H1 (cell line): Measurements from ENCODE around the gene BCAS4. TPM values are rescaled to one million over a fixed set of nuclear protein-coding genes. Genes with fewer than 3 reads are reported as not detected.

Source experiments
- CTCF ChIA-PET: fragments of 300-600 bp; sonication (Branson Sonifier 250); formaldehyde crosslinking; loops from one replicate; lab custom pipeline; 2021; ENCODE audit not compliant: partially characterized antibody; lab: Charles Lee
- POLR2A ChIA-PET: fragments of 300-600 bp; sonication (Branson Sonifier 250); formaldehyde crosslinking; loops from one replicate; lab custom pipeline; 2021; ENCODE audit warnings: inconsistent platforms; ENCODE audit not compliant: partially characterized antibody; lab: Charles Lee
- DNase-seq, 2 experiments: peaks; one replicate each; pipeline versions ENCODE4 v3.0.0 to v3.0.0-alpha.2; 2010 to 2022; ENCODE audit warnings: low spot score in 2 of 2, low read depth in 1 of 2, mixed read lengths in 1 of 2
- FAIRE-seq: peaks from 2 replicates; lab custom pipeline; 2011; peaks lifted over from hg19 to GRCh38; lab: Jason Lieb, UNC
- H2AFZ ChIP-seq: 2 replicates; pipeline ENCODE4 v1.8.1; 2012; ENCODE audit warnings: low read length, inconsistent platforms
- H2AK5ac ChIP-seq: 2 replicates; pipeline ENCODE4 v1.6.1; 2013; ENCODE audit warnings: low read depth, low read length
- H2BK120ac ChIP-seq: replicated peaks from 2 replicates; pipeline ENCODE3; 2013; ENCODE audit warnings: low read depth, low read length, inconsistent platforms
- H2BK12ac ChIP-seq: 2 replicates; pipeline ENCODE4 v1.6.1; 2013; ENCODE audit warnings: low read depth, low read length
- H2BK15ac ChIP-seq: 2 replicates; pipeline ENCODE4 v1.6.1; 2013; ENCODE audit warnings: low read length
- H2BK20ac ChIP-seq: 2 replicates; pipeline ENCODE4 v1.6.1; 2013; ENCODE audit warnings: low read length
- H2BK5ac ChIP-seq: 2 replicates; pipeline ENCODE4 v1.6.1; 2013; ENCODE audit warnings: low read depth, low read length
- H3K14ac ChIP-seq: 2 replicates; pipeline ENCODE4 v1.6.1; 2013; ENCODE audit warnings: inconsistent platforms; ENCODE audit not compliant: insufficient read length
- H3K18ac ChIP-seq: 2 replicates; pipeline ENCODE4 v1.6.1; 2013; ENCODE audit warnings: low read length; ENCODE audit errors: extremely low read depth
- H3K23ac ChIP-seq: 2 replicates; pipeline ENCODE4 v1.6.1; 2013; ENCODE audit warnings: inconsistent platforms; ENCODE audit not compliant: insufficient read length
- H3K23me2 ChIP-seq: 2 replicates; pipeline ENCODE4 v1.6.1; 2013; ENCODE audit warnings: low read depth, low read length
- H3K27ac ChIP-seq: 2 replicates; pipeline ENCODE4 v1.6.1; 2011; ENCODE audit warnings: low read depth, low read length, inconsistent platforms
- H3K27me3 ChIP-seq, 4 experiments: replicated peaks in 1 of 4; 1 replicate in 1 of 4; 2 replicates in 3 of 4; pipeline versions ENCODE4 v1.6.1 to v1.8.1; 2011 to 2013; ENCODE audit warnings: low read length in 3 of 4, mild to moderate bottlenecking in 3 of 4, inconsistent platforms in 2 of 4, mixed read lengths in 2 of 4, moderate library complexity in 1 of 4; ENCODE audit not compliant: control insufficient read depth in 3 of 4, insufficient read depth in 3 of 4; ENCODE audit errors: extremely low read depth in 1 of 4
- H3K36me3 ChIP-seq, 4 experiments: 2 replicates each; pipeline versions ENCODE4 v1.6.1 to v1.8.1; 2011 to 2013; ENCODE audit warnings: mild to moderate bottlenecking in 4 of 4, low read length in 3 of 4, moderate library complexity in 2 of 4, control low read depth in 1 of 4, inconsistent platforms in 1 of 4; ENCODE audit not compliant: insufficient read depth in 4 of 4, control insufficient read depth in 2 of 4
- H3K4ac ChIP-seq: replicated peaks from 2 replicates; pipeline ENCODE3; 2013; ENCODE audit warnings: low read length, low read depth, mixed read lengths, inconsistent platforms; ENCODE audit not compliant: insufficient read length
- H3K4me1 ChIP-seq, 4 experiments: replicated peaks in 1 of 4; 1 replicate in 1 of 4; 2 replicates in 3 of 4; pipeline versions ENCODE4 v1.6.1 to v1.8.1; 2011 to 2013; ENCODE audit warnings: low read length in 3 of 4, inconsistent platforms in 2 of 4, mixed read lengths in 1 of 4; ENCODE audit not compliant: insufficient read depth in 4 of 4, control insufficient read depth in 3 of 4
- H3K4me2 ChIP-seq, 2 experiments: 2 replicates each; pipeline versions ENCODE4 v1.6.1 to v1.8.1; 2011 to 2013; ENCODE audit warnings: low read depth in 2 of 2, low read length in 2 of 2, control low read depth in 1 of 2, inconsistent platforms in 1 of 2, mild to moderate bottlenecking in 1 of 2; ENCODE audit not compliant: insufficient read depth in 1 of 2
- H3K4me3 ChIP-seq, 4 experiments: fragments of 200-600, 300-600 bp in 1 of 4; sonication (generic), shearing (Covaris generic), sonication (Bioruptor Twin) in 1 of 4; 2 replicates each; pipeline versions ENCODE4 v1.5.1 to v1.8.1; 2011 to 2016; ENCODE audit warnings: low read length in 4 of 4, low read depth in 3 of 4, control low read depth in 2 of 4, inconsistent platforms in 2 of 4, mild to moderate bottlenecking in 2 of 4, mixed read lengths in 1 of 4, moderate library complexity in 1 of 4; ENCODE audit not compliant: insufficient read depth in 2 of 4; ENCODE audit errors: extremely low read depth in 1 of 4
- H3K56ac ChIP-seq: replicated peaks from 2 replicates; pipeline ENCODE3; 2013; ENCODE audit warnings: low read depth, mild to moderate bottlenecking, mixed read lengths, low read length, inconsistent platforms; ENCODE audit not compliant: insufficient read length
- H3K79me1 ChIP-seq: 2 replicates; pipeline ENCODE4 v1.6.1; 2013; ENCODE audit warnings: low read depth, low read length, control low read depth
- H3K79me2 ChIP-seq, 2 experiments: 2 replicates each; pipeline versions ENCODE4 v1.6.1 to v1.8.1; 2012 to 2013; ENCODE audit warnings: low read length in 2 of 2, mild to moderate bottlenecking in 2 of 2, inconsistent platforms in 1 of 2; ENCODE audit not compliant: insufficient read depth in 2 of 2, control insufficient read depth in 1 of 2
- H3K9ac ChIP-seq, 4 experiments: replicated peaks in 1 of 4; 1 replicate in 1 of 4; 2 replicates in 3 of 4; pipeline versions ENCODE4 v1.6.1 to v1.8.1; 2011 to 2013; ENCODE audit warnings: low read depth in 3 of 4, low read length in 3 of 4, control low read depth in 2 of 4, mild to moderate bottlenecking in 2 of 4, moderate library complexity in 2 of 4, inconsistent platforms in 1 of 4; ENCODE audit errors: extremely low read depth in 1 of 4
- H3K9me3 ChIP-seq, 2 experiments: 2 replicates each; pipeline versions ENCODE4 v1.6.1 to v1.8.1; 2012 to 2013; ENCODE audit warnings: mild to moderate bottlenecking in 2 of 2, moderate library complexity in 2 of 2, control low read depth in 1 of 2, inconsistent platforms in 1 of 2, low read depth in 1 of 2, low read length in 1 of 2, mixed read lengths in 1 of 2; ENCODE audit not compliant: insufficient read depth in 2 of 2
- H4K20me1 ChIP-seq, 2 experiments: replicated peaks in 1 of 2; 2 replicates each; pipeline versions ENCODE3 to v1.8.1; 2011 to 2013; ENCODE audit warnings: inconsistent platforms in 2 of 2, low read length in 2 of 2, mild to moderate bottlenecking in 1 of 2; ENCODE audit not compliant: insufficient read depth in 2 of 2, control insufficient read depth in 1 of 2
- H4K5ac ChIP-seq: 2 replicates; pipeline ENCODE4 v1.6.1; 2013; ENCODE audit warnings: low read length, low read depth, mixed read lengths, inconsistent platforms; ENCODE audit not compliant: insufficient read length
- H4K8ac ChIP-seq: 2 replicates; pipeline ENCODE4 v1.8.0; 2013; ENCODE audit warnings: mild to moderate bottlenecking, moderate library complexity, low read length, inconsistent platforms; ENCODE audit not compliant: insufficient read depth; ENCODE audit errors: extremely low read depth
- H4K91ac ChIP-seq: replicated peaks from 2 replicates; pipeline ENCODE3; 2013; ENCODE audit warnings: low read length, mixed read lengths, inconsistent platforms; ENCODE audit not compliant: insufficient read length
- BACH1 ChIP-seq: IDR thresholded peaks from 2 replicates; pipeline ENCODE4 v1.6.1; 2012; ENCODE audit warnings: low read length, improper control_type of control experiment
- POU5F1 ChIP-seq: IDR thresholded peaks from 2 replicates; pipeline ENCODE4 v1.6.1; 2011; ENCODE audit warnings: low read depth, mild to moderate bottlenecking, low read length, moderate library complexity
- WGBS, 2 experiments: shearing (Covaris generic) in 1 of 2; methylation state at CpG; one replicate each; pipeline versions ENCODE4 v1.1.6 to v1.1.7; 2013 to 2015; ENCODE audit warnings: low lambda C conversion rate in 2 of 2, mixed read lengths in 2 of 2, inconsistent platforms in 1 of 2, low coverage in 1 of 2, missing lambda C conversion rate in 1 of 2; ENCODE audit not compliant: insufficient replicate concordance in 2 of 2, insufficient coverage in 1 of 2, insufficient read length in 1 of 2; ENCODE audit errors: extremely low coverage in 1 of 2, missing lambda C conversion rate in 1 of 2; 5-methylcytosine and 5-hydroxymethylcytosine counted together
- polyA plus RNA-seq, 7 experiments: library from polyadenylated mRNA; depleted of rRNA in 3 of 7; stranded (reverse) in 5 of 7; unstranded in 2 of 7; fragments of >200 nt in 5 of 7; fragments of 200-250 nt in 2 of 7; gene quantifications; 1 replicate in 5 of 7; 2 replicates in 1 of 7; 4 replicates in 1 of 7; pipeline versions ENCODE4 v1.2.1 to v1.2.3, GENCODE V29; 2011 to 2013; ENCODE audit warnings: missing spikeins in 2 of 7, mixed read lengths in 2 of 7
- total RNA-seq: library from RNA; stranded (reverse); fragmentation: NEBNext Ultra II Directional; extraction: Animal tissue kit (Norgen Biotek cat#: 25700); gene quantifications from 2 replicates; pipeline ENCODE4 v1.2.1, GENCODE V29; 2021

The BCAS4 gene
- total and polyA plus RNA-seq, 2 of the 8 experiments (the other 6 are each of a cell fraction or from before 2014, with no cell fraction given) = 21.2 to 23.6 TPM

GRCh38 chr20:50916934-50917333 is 122.1 kb downstream of the BCAS4 start:
- H3K9ac ChIP-seq = no peak overlapping the region
- no peak for DNase-seq
- peaks cover 45 to 59% of the 10 kb centered on the region in 2 experiments for H4K20me1 ChIP-seq
- H2BK15ac ChIP-seq = no peak overlapping the region
- H3K4ac ChIP-seq = no peak overlapping the region
- H3K9me3 ChIP-seq = no peaks in the 10 kb centered on the region
- no peak overlapping the region for H4K8ac ChIP-seq
- H3K4me1 ChIP-seq = peaks cover 0 to 18% (median 5%) of the 10 kb centered on the region in 4 experiments; a peak in 5 of 7 replicates
- H3K23ac ChIP-seq = no peak overlapping the region
- H3K27me3 ChIP-seq = no peaks in the 10 kb centered on the region
- peaks cover 0 to 23% (median 3%) of the 10 kb centered on the region in 4 experiments; a peak in 4 of 8 replicates for H3K36me3 ChIP-seq
- TF ChIP-seq POU5F1 = no peak
- no peak for TF ChIP-seq BACH1
- TF ChIP-seq, all 59 proteins: peak for 0
- Histone ChIP-seq H3K4me2 (no peak overlapping the region), H3K14ac (no peak overlapping the region), H3K18ac (no peak overlapping the region), H2BK120ac (no peak overlapping the region), H3K4me3 (no peak overlapping the region), H3K23me2 (no peaks in the 10 kb centered on the region), H3K79me1 (no peaks in the 10 kb centered on the region), H2AK5ac (no peak overlapping the region), H3K79me2 (peaks cover 61 to 100% of the 10 kb centered on the region in 2 experiments), H2BK5ac (no peak overlapping the region), H2BK20ac (no peak overlapping the region), H4K5ac (no peak overlapping the region), H3K56ac (no peak overlapping the region), H2BK12ac (no peak overlapping the region), H3K27ac (no peak overlapping the region), H2AFZ (no peak overlapping the region), H4K91ac (no peak overlapping the region)
- ChIA-PET CTCF (interaction anchor here (1.2 to 1.7 kb wide), 3 partner anchors 9 to 14 kb away, joined by 4 to 8 read pairs (median 4); partner anchors contain the start of gene ADNP), POLR2A (interaction anchor here (13.0 kb wide), 1 partner anchor 9 kb away, joined by 206 read pairs; the partner anchor contains the start of gene ADNP)
- 90% methylated on average over 3 of the region's 3 CpGs; no CpG with 5 or more reads in 1 of the 2 experiments for WGBS, 2 experiments
- FAIRE-seq = no peak
